Transverse colon (tissue), 4 donors: ENCODE data around the gene FAM83C. TPM values are rescaled to one million over a fixed set of nuclear protein-coding genes. Genes with fewer than 3 reads are reported as not detected.

ENCODE experiments used
- DNase-seq: peaks from one replicate; pipeline ENCODE4 v3.0.0-alpha.2; 2019
- H3K27ac ChIP-seq, 4 donors: fragments of 200-600 bp; sonication (generic); 2 replicates each; pipeline ENCODE4 v1.5.1; 2016 to 2018; ENCODE audit warnings: inconsistent platforms in 4 of 4
- H3K27me3 ChIP-seq: fragments of 200-600 bp; sonication (generic); 2 replicates; pipeline ENCODE4 v1.5.1; 2017; ENCODE audit warnings: inconsistent platforms
- H3K36me3 ChIP-seq, 4 donors: fragments of 200-600 bp; sonication (generic); 2 replicates each; pipeline ENCODE4 v1.5.1; 2017 to 2019; ENCODE audit warnings: inconsistent platforms in 4 of 4
- H3K4me1 ChIP-seq, 4 donors: fragments of 200-600 bp; sonication (generic); 2 replicates each; pipeline ENCODE4 v1.5.1; 2017 to 2020; ENCODE audit warnings: inconsistent platforms in 4 of 4
- H3K4me3 ChIP-seq, 4 donors: fragments of 200-600 bp; sonication (generic); 1 replicate in 1 of 4; 2 replicates in 3 of 4; pipeline versions ENCODE4 v1.5.1 to v1.6.1; 2017 to 2019; ENCODE audit warnings: inconsistent platforms in 4 of 4
- H3K9me3 ChIP-seq, 2 donors: fragments of 200-600 bp; sonication (generic); 2 replicates each; pipeline ENCODE4 v1.5.1; 2017 to 2019; ENCODE audit warnings: inconsistent platforms in 2 of 2
- CTCF ChIP-seq, 5 experiments: fragments of 200-600 bp in 3 of 5; fragments of 450-650 bp in 2 of 5; sonication (generic) in 3 of 5; IDR thresholded peaks; 1 replicate in 2 of 5; 2 replicates in 3 of 5; pipeline ENCODE4 v1.5.1; 2016 to 2017; ENCODE audit warnings: antibody characterized with exemption in 5 of 5, inconsistent platforms in 3 of 5, mild to moderate bottlenecking in 2 of 5, moderate library complexity in 1 of 5
- EP300 ChIP-seq: sonication (generic); formaldehyde crosslinking; IDR thresholded peaks from one replicate; pipeline ENCODE4 v1.6.1; 2017; ENCODE audit warnings: antibody characterized with exemption, low read depth
- POLR2A ChIP-seq: fragments of 450-650 bp; IDR thresholded peaks from one replicate; pipeline ENCODE4 v1.6.1; 2016; ENCODE audit warnings: antibody characterized with exemption, mild to moderate bottlenecking, moderate library complexity
- POLR2AphosphoS5 ChIP-seq, 3 donors: sonication (generic); formaldehyde crosslinking; IDR thresholded peaks; one replicate each; pipeline ENCODE4 v1.6.1; 2016; ENCODE audit warnings: antibody characterized with exemption in 3 of 3
- WGBS, 2 donors: methylation state at CpG; one replicate each; pipeline ENCODE4 v1.1.5; 2018; ENCODE audit warnings: low coverage in 1 of 2; 5-methylcytosine and 5-hydroxymethylcytosine counted together
- in situ Hi-C, 4 donors: fragments of 200-750 bp; cut with MboI; loops; one replicate each; pipeline versions ENCODE4 v1.15.0 to v1.15.1; 2017; ENCODE audit warnings: low sequenced_read_pairs in 3 of 4, low pct_ligation_motif_present in 1 of 4, low pct_unique_long_range_greater_than_20kb in 1 of 4
- intact Hi-C: fragments of 100-400 bp; cut with DNase I; formaldehyde crosslinking; loops from one replicate; pipeline ENCODE4 v1.15.1; 2023; ENCODE audit warnings: low total_unique reads
- total RNA-seq, 4 donors: library from RNA; depleted of rRNA; stranded (reverse); fragments of >200 nt; gene quantifications; one replicate each; pipeline ENCODE4 v1.1.0, GENCODE V29; 2016

FAM83C gene
- total RNA-seq, 4 donors from 2014 or later = 0.14 TPM; not detected in 3

DNA sequence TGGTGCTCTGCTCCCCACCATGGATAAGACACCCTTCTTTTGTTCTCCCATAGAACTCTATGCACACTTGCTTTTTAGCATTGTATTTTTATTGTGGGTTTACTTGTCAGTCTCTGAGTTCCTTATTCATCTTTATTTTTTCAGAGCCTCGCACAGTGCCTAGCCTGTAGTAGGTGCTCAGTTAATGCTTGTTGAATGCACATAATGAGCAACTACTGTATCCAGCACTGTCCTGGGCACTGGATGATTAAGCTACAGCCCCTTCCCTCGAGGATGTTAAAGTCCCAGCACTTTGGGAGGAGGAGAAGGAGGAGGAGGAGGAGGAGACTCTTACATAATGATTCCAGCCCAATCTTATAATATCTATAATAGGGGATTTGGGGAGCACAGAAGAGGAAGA lies 48.9 kb downstream of the FAM83C start:
- intact Hi-C loops = no loop called here
- no peaks in the 10 kb centered on the region for H3K9me3 ChIP-seq
- in situ Hi-C loops = no loop called here
- WGBS, 2 donors = 60 to 62% methylated on average over 2 of the region's 2 CpGs
- H3K4me1 ChIP-seq = no peaks in the 10 kb centered on the region
- no peaks in the 10 kb centered on the region for H3K36me3 ChIP-seq
- H3K4me3 ChIP-seq = no peak overlapping the region
- no peak for DNase-seq
- H3K27ac ChIP-seq = no peak overlapping the region
- H3K27me3 ChIP-seq = no peaks in the 10 kb centered on the region
- TF ChIP-seq POLR2AphosphoS5 (IDR thresholded peaks at IDR 0.05) (no peak), POLR2A (no peak), CTCF (IDR thresholded peaks at IDR 0.05) (no peak), EP300 (no peak)

DNA sequence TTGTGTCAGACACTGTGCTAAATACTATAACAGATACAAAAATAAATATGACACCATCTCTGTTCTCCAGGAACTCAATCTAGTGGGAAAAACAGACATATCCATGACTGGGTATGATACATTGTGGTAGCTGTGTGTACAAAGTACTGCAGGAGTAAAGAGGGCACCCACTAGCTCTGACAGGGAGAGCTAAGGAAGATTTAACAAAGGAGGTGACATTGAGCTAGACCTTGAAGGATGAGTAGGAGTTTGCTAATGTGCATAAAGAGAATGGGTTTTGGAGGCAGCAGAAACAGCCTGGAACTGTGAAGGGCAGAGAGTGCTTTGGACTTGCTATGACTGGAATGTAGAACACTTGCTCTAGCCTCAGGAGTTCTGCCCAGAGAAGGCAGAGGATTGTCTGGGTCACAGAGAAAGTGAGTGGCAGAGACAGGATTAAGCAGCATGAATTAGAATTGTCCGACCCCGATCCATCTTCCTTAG lies 51.4 kb downstream of the FAM83C start:
- intact Hi-C loops (no loop called here), in situ Hi-C loops (no loop called here)
- WGBS, 2 donors = 63 to 83% methylated on average over 2 of the region's 2 CpGs
- no peak overlapping the region for H3K4me3 ChIP-seq
- no peak overlapping the region for H3K27ac ChIP-seq
- no peaks in the 10 kb centered on the region for H3K36me3 ChIP-seq
- no peaks in the 10 kb centered on the region for H3K4me1 ChIP-seq
- TF ChIP-seq CTCF (IDR thresholded peaks at IDR 0.05) = no peak
- no peak for DNase-seq
- H3K9me3 ChIP-seq = no peaks in the 10 kb centered on the region
- H3K27me3 ChIP-seq = no peaks in the 10 kb centered on the region

GRCh38 chr20:35240083-35240810 lies 52.0 kb downstream of the FAM83C start:
- DNase-seq = no peak
- Histone ChIP-seq H3K4me3 (no peak overlapping the region), H3K27me3 (no peaks in the 10 kb centered on the region), H3K36me3 (no peaks in the 10 kb centered on the region), H3K27ac (no peak overlapping the region), H3K9me3 (no peaks in the 10 kb centered on the region), H3K4me1 (no peaks in the 10 kb centered on the region)
- intact Hi-C loops (no loop called here), in situ Hi-C loops (no loop called here)
- no peak for TF ChIP-seq POLR2A
- no peak for TF ChIP-seq EP300
- TF ChIP-seq POLR2AphosphoS5 (IDR thresholded peaks at IDR 0.05) = no peak
- no peak for TF ChIP-seq CTCF (IDR thresholded peaks at IDR 0.05)
- 83 to 84% methylated on average over 2 to 5 of the region's 5 CpGs for WGBS, 2 donors

DNA sequence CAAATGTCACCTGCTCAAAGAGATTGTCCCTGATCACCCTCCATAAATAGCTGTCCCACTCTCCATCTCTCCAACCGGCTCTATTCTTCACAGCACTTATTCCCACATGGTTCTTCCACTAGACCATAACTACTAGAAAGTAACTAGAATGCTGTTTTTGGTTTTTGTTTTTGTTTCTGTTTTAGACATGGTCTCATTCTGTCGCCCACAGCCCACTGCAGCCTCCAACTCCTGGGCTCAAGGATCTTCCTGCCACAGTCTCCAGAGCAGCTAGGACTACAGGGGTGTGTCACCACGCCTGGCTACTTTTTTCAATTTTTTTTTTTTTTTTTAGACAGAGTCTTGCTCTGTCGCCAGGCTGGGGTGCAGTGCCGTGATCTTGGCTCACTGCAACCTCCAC lies 53.5 kb downstream of the FAM83C start:
- in situ Hi-C loops = no loop called here

More for the DNA sequence above, 53.5 kb downstream of the FAM83C start:
- H3K9me3 ChIP-seq = no peaks in the 10 kb centered on the region
- no peak overlapping the region for H3K27ac ChIP-seq
- intact Hi-C loops = no loop called here
- H3K36me3 ChIP-seq = no peaks in the 10 kb centered on the region
- H3K27me3 ChIP-seq = no peaks in the 10 kb centered on the region
- H3K4me3 ChIP-seq = no peak overlapping the region
- WGBS, 2 donors = 65 to 89% methylated on average over 4 to 5 of the region's 5 CpGs
- TF ChIP-seq POLR2A (no peak), POLR2AphosphoS5 (IDR thresholded peaks at IDR 0.05) (no peak), CTCF (IDR thresholded peaks at IDR 0.05) (no peak), EP300 (no peak)
- no peaks in the 10 kb centered on the region for H3K4me1 ChIP-seq
- DNase-seq = no peak
